ENCODE data around the gene GPC6. TPM values are rescaled to one million over a fixed set of nuclear protein-coding genes. Genes with fewer than 3 reads are reported as not detected.

Gene GPC6
- total and polyA plus RNA-seq, 12 donors = 0.15 to 5.4 (median 2.5) TPM

DNA sequence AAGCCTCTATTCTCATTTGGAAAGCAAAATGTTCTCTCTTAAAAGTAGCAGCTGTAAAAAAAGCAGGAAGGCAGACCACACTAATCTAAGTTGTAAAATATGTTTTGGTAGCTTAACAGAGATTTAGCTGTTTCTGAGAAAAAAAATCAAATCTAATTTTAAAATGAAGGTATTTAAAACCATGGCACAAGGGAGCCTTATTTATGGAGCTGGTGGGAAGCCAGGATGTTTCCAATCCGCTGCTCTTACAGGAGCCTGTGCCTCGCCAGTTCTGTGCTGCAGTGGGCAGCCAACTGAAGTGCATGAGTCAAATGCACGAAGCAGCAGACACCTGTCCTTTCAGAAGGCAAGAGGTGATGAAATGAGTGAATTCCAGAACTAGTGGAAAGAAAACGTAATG, 28.2 kb downstream of the GPC6 start:
- no peaks in the 10 kb centered on the region for H3K27me3 ChIP-seq
- H3K36me3 ChIP-seq = no peaks in the 10 kb centered on the region
- no peaks in the 10 kb centered on the region for H3K4me1 ChIP-seq
- H3K4me3 ChIP-seq = no peak overlapping the region
- TF ChIP-seq, protein P1, sequence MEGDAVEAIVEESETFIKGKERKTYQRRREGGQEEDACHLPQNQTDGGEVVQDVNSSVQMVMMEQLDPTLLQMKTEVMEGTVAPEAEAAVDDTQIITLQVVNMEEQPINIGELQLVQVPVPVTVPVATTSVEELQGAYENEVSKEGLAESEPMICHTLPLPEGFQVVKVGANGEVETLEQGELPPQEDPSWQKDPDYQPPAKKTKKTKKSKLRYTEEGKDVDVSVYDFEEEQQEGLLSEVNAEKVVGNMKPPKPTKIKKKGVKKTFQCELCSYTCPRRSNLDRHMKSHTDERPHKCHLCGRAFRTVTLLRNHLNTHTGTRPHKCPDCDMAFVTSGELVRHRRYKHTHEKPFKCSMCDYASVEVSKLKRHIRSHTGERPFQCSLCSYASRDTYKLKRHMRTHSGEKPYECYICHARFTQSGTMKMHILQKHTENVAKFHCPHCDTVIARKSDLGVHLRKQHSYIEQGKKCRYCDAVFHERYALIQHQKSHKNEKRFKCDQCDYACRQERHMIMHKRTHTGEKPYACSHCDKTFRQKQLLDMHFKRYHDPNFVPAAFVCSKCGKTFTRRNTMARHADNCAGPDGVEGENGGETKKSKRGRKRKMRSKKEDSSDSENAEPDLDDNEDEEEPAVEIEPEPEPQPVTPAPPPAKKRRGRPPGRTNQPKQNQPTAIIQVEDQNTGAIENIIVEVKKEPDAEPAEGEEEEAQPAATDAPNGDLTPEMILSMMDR (IDR thresholded peaks at IDR 0.05) = no peak
- no peak overlapping the region for H3K27ac ChIP-seq
- no peak for DNase-seq
- WGBS, 2 donors = 58 to 60% methylated on average over 4 of the region's 4 CpGs
- ATAC-seq = no peak
- intact Hi-C loops (cut with DNase I) = no loop called here
- no peaks in the 10 kb centered on the region for H3K9me3 ChIP-seq

DNA sequence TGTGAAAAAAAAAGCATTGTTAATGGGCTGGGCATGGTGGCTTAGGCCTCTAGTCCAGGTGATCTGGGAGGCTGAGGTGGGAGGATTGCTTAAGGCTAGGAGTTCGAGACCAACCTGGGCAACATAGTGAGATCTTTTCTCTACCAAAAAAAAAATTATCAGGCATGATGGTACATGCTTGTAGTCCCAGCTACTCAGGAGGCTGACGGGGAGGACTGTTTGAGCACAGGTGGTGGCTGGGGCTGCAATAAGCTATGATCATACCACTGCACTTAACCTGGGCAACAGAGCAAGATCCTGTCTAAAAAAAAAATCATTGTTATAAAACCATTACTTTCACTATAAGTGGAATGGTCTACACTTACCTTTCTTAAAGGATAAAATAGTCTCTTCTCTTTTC, 30.4 kb downstream of the GPC6 start:
- TF ChIP-seq, protein P1 (IDR thresholded peaks at IDR 0.05) = no peak
- no peak overlapping the region for H3K4me3 ChIP-seq
- no peaks in the 10 kb centered on the region for H3K36me3 ChIP-seq
- DNase-seq = no peak
- no peaks in the 10 kb centered on the region for H3K27me3 ChIP-seq
- H3K4me1 ChIP-seq = no peaks in the 10 kb centered on the region
- intact Hi-C loops (cut with DNase I) = no loop called here
- no peaks in the 10 kb centered on the region for H3K9me3 ChIP-seq
- H3K27ac ChIP-seq = no peak overlapping the region
- WGBS, 2 donors = 83 to 93% methylated on average over 2 of the region's 2 CpGs
- ATAC-seq = no peak

DNA sequence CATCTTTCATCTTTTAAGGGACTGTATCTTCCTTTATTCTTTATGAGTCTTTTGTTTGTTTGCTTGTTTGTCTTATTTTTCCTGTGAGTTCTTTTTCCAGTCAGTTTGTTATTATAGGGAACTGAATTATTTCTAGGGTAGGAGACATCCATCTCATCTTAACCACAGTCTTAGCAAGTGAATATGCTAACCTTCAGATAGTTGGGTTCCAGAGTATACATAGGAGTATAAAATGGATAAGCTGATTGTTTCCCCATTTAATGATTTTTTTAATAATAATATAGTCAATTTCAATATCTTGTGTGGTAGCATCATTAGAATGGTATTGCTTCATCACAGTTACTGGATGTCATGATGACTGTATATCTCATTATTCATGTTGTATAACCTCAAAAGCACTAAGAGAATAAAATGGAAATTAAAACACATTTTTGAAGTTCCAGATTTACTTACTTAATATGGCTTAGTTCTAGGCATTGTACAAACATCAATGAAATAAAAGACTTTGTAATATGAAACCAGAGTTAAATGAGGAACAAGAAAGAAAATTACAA, 33.0 kb downstream of the GPC6 start:
- DNase-seq = no peak
- no peaks in the 10 kb centered on the region for H3K36me3 ChIP-seq

DNA sequence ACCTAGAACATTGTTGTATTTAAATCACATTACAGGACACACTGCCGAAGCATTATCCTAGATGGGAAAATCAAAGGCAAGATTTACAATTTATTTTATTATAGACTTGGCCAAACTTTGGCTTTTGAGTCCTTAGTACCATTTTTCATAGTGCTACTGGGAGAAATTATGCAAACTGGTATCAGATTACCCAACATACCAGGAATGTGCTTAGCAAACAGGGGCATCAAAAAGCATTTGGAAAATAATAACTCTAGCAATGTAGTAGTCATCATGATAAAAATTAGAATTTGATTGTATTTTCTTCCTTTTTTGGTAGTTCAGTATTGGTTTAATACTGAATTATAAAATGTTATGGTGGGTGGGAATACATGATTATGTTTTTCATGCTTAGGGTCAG, 34.0 kb downstream of the GPC6 start:
- intact Hi-C loops (cut with DNase I) = no loop called here
- ATAC-seq = no peak
- no peaks in the 10 kb centered on the region for H3K36me3 ChIP-seq
- H3K4me3 ChIP-seq = no peak overlapping the region
- no peaks in the 10 kb centered on the region for H3K9me3 ChIP-seq
- H3K4me1 ChIP-seq = no peaks in the 10 kb centered on the region
- WGBS, 2 donors = 93 to 94% methylated on average over 1 of the region's 1 CpG
- no peak for DNase-seq
- H3K27me3 ChIP-seq = no peaks in the 10 kb centered on the region
- TF ChIP-seq, protein P1 (IDR thresholded peaks at IDR 0.05) = no peak
- no peak overlapping the region for H3K27ac ChIP-seq

More for the DNA sequence above, 33.0 kb downstream of the GPC6 start:
- ATAC-seq = no peak
- no peak overlapping the region for H3K27ac ChIP-seq
- no peaks in the 10 kb centered on the region for H3K27me3 ChIP-seq
- intact Hi-C loops (cut with DNase I) = no loop called here
- H3K4me3 ChIP-seq = no peak overlapping the region
- no peaks in the 10 kb centered on the region for H3K4me1 ChIP-seq
- H3K9me3 ChIP-seq = no peaks in the 10 kb centered on the region
- TF ChIP-seq, protein P1 (IDR thresholded peaks at IDR 0.05) = no peak

All from heart right ventricle (tissue), 16 donors.